Mesenchymal stem cell (in vitro differentiated cells and primary cell): ENCODE results near the gene RAPGEF6.

Experiments
- DNase-seq: peaks from one replicate; pipeline ENCODE4 v3.0.0-alpha.2; 2013
- H2AFZ ChIP-seq: one replicate; pipeline ENCODE4 v1.6.1; 2013; ENCODE audit warnings: low read depth, mild to moderate bottlenecking, control low read depth, inconsistent platforms, low read length, moderate library complexity
- H2AK5ac ChIP-seq: 2 replicates; pipeline ENCODE4 v1.6.1; 2013; ENCODE audit warnings: low read length, moderate library complexity, mild to moderate bottlenecking, inconsistent platforms; ENCODE audit not compliant: severe bottlenecking
- H2BK120ac ChIP-seq: one replicate; pipeline ENCODE4 v1.6.1; 2013; ENCODE audit warnings: low read depth, mild to moderate bottlenecking, inconsistent platforms, low read length, moderate library complexity
- H2BK12ac ChIP-seq, 2 experiments: one replicate each; pipeline ENCODE4 v1.6.1; 2013; ENCODE audit warnings: inconsistent platforms in 2 of 2, low read length in 2 of 2, mild to moderate bottlenecking in 2 of 2, moderate library complexity in 2 of 2, control low read depth in 1 of 2
- H2BK15ac ChIP-seq: one replicate; pipeline ENCODE4 v1.6.1; 2013; ENCODE audit warnings: mild to moderate bottlenecking, low read depth, inconsistent platforms; ENCODE audit not compliant: poor library complexity, severe bottlenecking
- H2BK5ac ChIP-seq: 2 replicates; pipeline ENCODE4 v1.6.1; 2013; ENCODE audit warnings: low read depth, mild to moderate bottlenecking, low read length, control low read depth, inconsistent platforms; ENCODE audit not compliant: poor library complexity, severe bottlenecking
- H3K14ac ChIP-seq, 2 experiments: one replicate each; pipeline ENCODE4 v1.6.1; 2013; ENCODE audit warnings: inconsistent platforms in 2 of 2, low read length in 2 of 2, control low read depth in 1 of 2, mild to moderate bottlenecking in 1 of 2, moderate library complexity in 1 of 2
- H3K18ac ChIP-seq, 2 experiments: one replicate each; pipeline ENCODE4 v1.6.1; 2013; ENCODE audit warnings: inconsistent platforms in 2 of 2, low read length in 2 of 2, control low read depth in 1 of 2, low read depth in 1 of 2, mild to moderate bottlenecking in 1 of 2
- H3K23ac ChIP-seq, 2 experiments: one replicate each; pipeline ENCODE4 v1.6.1; 2013; ENCODE audit warnings: inconsistent platforms in 2 of 2, low read length in 2 of 2, mild to moderate bottlenecking in 2 of 2, moderate library complexity in 2 of 2, control low read depth in 1 of 2
- H3K27ac ChIP-seq: 2 replicates; pipeline ENCODE4 v1.5.1; 2013; ENCODE audit warnings: mild to moderate bottlenecking, moderate library complexity, low read length, control low read depth, inconsistent platforms; ENCODE audit not compliant: poor library complexity, severe bottlenecking
- H3K27me3 ChIP-seq, 2 experiments: 2 replicates each; pipeline versions ENCODE4 v1.6.1 to v1.7.0; 2013; ENCODE audit warnings: low read length in 2 of 2, mild to moderate bottlenecking in 2 of 2, moderate library complexity in 2 of 2, control low read depth in 1 of 2, inconsistent platforms in 1 of 2; ENCODE audit not compliant: control insufficient read depth in 1 of 2, insufficient read depth in 1 of 2
- H3K36me3 ChIP-seq, 2 experiments: 2 replicates each; pipeline versions ENCODE4 v1.6.1 to v1.7.0; 2013; ENCODE audit warnings: low read length in 2 of 2, control low read depth in 1 of 2, inconsistent platforms in 1 of 2, low read depth in 1 of 2, mild to moderate bottlenecking in 1 of 2; ENCODE audit not compliant: insufficient read depth in 2 of 2, control insufficient read depth in 1 of 2
- H3K4ac ChIP-seq, 2 experiments: one replicate each; pipeline ENCODE4 v1.6.1; 2013; ENCODE audit warnings: inconsistent platforms in 2 of 2, low read length in 2 of 2, mild to moderate bottlenecking in 2 of 2, moderate library complexity in 2 of 2, control low read depth in 1 of 2, low read depth in 1 of 2
- H3K4me1 ChIP-seq: 2 replicates; pipeline ENCODE4 v1.6.1; 2013; ENCODE audit warnings: low read depth, low read length, control low read depth; ENCODE audit not compliant: control insufficient read depth, insufficient read depth
- H3K4me2 ChIP-seq: 2 replicates; pipeline ENCODE4 v1.6.1; 2013; ENCODE audit warnings: low read length, mild to moderate bottlenecking, inconsistent platforms; ENCODE audit not compliant: poor library complexity, severe bottlenecking
- H3K4me3 ChIP-seq, 2 experiments: 2 replicates each; pipeline versions ENCODE4 v1.5.1 to v1.7.0; 2013; ENCODE audit warnings: low read length in 2 of 2, mild to moderate bottlenecking in 2 of 2, control low read depth in 1 of 2, low read depth in 1 of 2; ENCODE audit not compliant: insufficient read depth in 1 of 2
- H3K79me1 ChIP-seq: replicated peaks from 2 replicates; pipeline ENCODE4 v1.6.1; 2013; ENCODE audit warnings: mild to moderate bottlenecking, control low read depth, low read length, inconsistent platforms; ENCODE audit not compliant: poor library complexity, severe bottlenecking
- H3K9ac ChIP-seq: 2 replicates; pipeline ENCODE4 v1.7.0; 2013; ENCODE audit warnings: mild to moderate bottlenecking, low read length, moderate library complexity
- H3K9me3 ChIP-seq: 2 replicates; pipeline ENCODE4 v1.7.0; 2013; ENCODE audit warnings: mild to moderate bottlenecking, low read length; ENCODE audit not compliant: control insufficient read depth
- H4K8ac ChIP-seq: one replicate; pipeline ENCODE4 v1.6.1; 2013; ENCODE audit warnings: inconsistent platforms, mild to moderate bottlenecking, low read length, moderate library complexity
- H4K91ac ChIP-seq: one replicate; pipeline ENCODE4 v1.6.1; 2013; ENCODE audit warnings: mild to moderate bottlenecking, low read length, inconsistent platforms
- whole genome bisulfite sequencing: methylation state at CpG from one replicate; pipeline ENCODE4 v1.1.7; 2013; ENCODE audit warnings: mixed read lengths; 5-methylcytosine and 5-hydroxymethylcytosine counted together

RAPGEF6 gene

GRCh38 chr5:131396015-131396414 is 239.0 kb downstream of the RAPGEF6 start:
- H3K27ac ChIP-seq = no peak overlapping the region
- 100% methylated on average over 3 of the region's 3 CpGs for WGBS

GRCh38 chr5:131394128-131394527 is 240.9 kb downstream of the RAPGEF6 start:
- 100% methylated on average over 2 of the region's 4 CpGs for WGBS
- DNase-seq = no peak
- H3K4ac ChIP-seq = no peak overlapping the region
- no peaks in the 10 kb centered on the region for H3K9me3 ChIP-seq
- H3K18ac ChIP-seq = no peak overlapping the region
- peaks cover 15% of the 10 kb centered on the region for H3K79me1 ChIP-seq
- H2AFZ ChIP-seq = no peak overlapping the region
- no peak overlapping the region for H3K23ac ChIP-seq
- peak overlapping the region; percentile 46 for H3K9ac ChIP-seq
- H3K36me3 ChIP-seq = peaks cover 10 to 63% of the 10 kb centered on the region in 2 experiments
- no peak overlapping the region for H4K91ac ChIP-seq
- no peak overlapping the region for H2BK15ac ChIP-seq
- no peak overlapping the region for H2BK12ac ChIP-seq
- no peak overlapping the region for H2BK5ac ChIP-seq
- no peak overlapping the region for H4K8ac ChIP-seq
- no peak overlapping the region for H2BK120ac ChIP-seq
- H3K27me3 ChIP-seq = no peaks in the 10 kb centered on the region
- H3K27ac ChIP-seq = peak overlapping the region; percentile 94
- H3K4me2 ChIP-seq = no peak overlapping the region
- H3K4me3 ChIP-seq = no peak overlapping the region
- H3K14ac ChIP-seq = no peak overlapping the region
- peaks cover 2% of the 10 kb centered on the region for H3K4me1 ChIP-seq
- H2AK5ac ChIP-seq = no peak overlapping the region

More at GRCh38 chr5:131396015-131396414, 239.0 kb downstream of the RAPGEF6 start:
- no peak overlapping the region for H2BK12ac ChIP-seq
- H3K4me1 ChIP-seq = peaks cover 2% of the 10 kb centered on the region
- no peak overlapping the region for H2AK5ac ChIP-seq
- H3K4me2 ChIP-seq = no peak overlapping the region
- no peak overlapping the region for H2AFZ ChIP-seq
- no peak overlapping the region for H3K9ac ChIP-seq
- no peak overlapping the region for H2BK120ac ChIP-seq
- H4K8ac ChIP-seq = no peak overlapping the region
- H3K36me3 ChIP-seq = peaks cover 10 to 74% of the 10 kb centered on the region in 2 experiments
- H3K79me1 ChIP-seq = peaks cover 14% of the 10 kb centered on the region
- H3K23ac ChIP-seq = no peak overlapping the region
- no peak overlapping the region for H3K14ac ChIP-seq
- H3K9me3 ChIP-seq = no peaks in the 10 kb centered on the region
- no peak overlapping the region for H3K18ac ChIP-seq
- H2BK5ac ChIP-seq = no peak overlapping the region
- no peaks in the 10 kb centered on the region for H3K27me3 ChIP-seq
- no peak overlapping the region for H3K4me3 ChIP-seq
- H2BK15ac ChIP-seq = no peak overlapping the region
- no peak overlapping the region for H4K91ac ChIP-seq
- no peak overlapping the region for H3K4ac ChIP-seq
- DNase-seq = no peak

DNA sequence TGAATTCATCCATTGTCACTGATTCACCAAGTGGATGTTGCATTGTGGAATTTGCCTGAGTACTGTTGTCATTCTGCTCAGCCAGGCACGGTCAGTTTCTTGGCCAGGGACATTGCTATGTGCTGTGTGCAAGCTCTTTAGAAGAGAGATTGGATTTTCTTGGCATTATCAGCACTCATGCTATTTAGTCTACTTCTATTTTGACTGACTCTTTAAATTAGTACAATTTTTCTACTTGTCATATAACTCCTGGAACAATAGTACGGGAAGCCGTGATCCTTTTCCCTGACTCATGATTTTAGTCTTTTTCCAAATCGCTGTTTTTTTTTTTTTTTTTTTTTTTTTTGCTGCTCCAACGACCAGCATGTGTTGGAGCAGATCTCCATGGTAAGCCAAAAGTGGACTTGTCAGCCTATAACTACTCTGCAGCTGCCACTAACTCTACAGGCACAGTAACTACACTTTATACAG is 241.5 kb downstream of the RAPGEF6 start:
- Histone ChIP-seq H4K91ac (no peak overlapping the region), H3K18ac (no peak overlapping the region), H4K8ac (no peak overlapping the region), H3K4me2 (peak overlapping the region; percentile 12), H2BK5ac (no peak overlapping the region), H2BK15ac (no peak overlapping the region), H3K4me1 (peaks cover 4% of the 10 kb centered on the region), H3K79me1 (peaks cover 14% of the 10 kb centered on the region), H3K27me3 (no peaks in the 10 kb centered on the region), H3K4ac (no peak overlapping the region), H3K36me3 (peaks cover 7 to 62% of the 10 kb centered on the region in 2 experiments), H2BK120ac (no peak overlapping the region), H3K9ac (peak overlapping the region; percentile 46), H3K4me3 (no peak overlapping the region), H2AFZ (no peak overlapping the region), H2AK5ac (peak overlapping the region; percentile 58), H3K23ac (no peak overlapping the region), H3K27ac (peak overlapping the region; percentile 94), H3K14ac (no peak overlapping the region), H2BK12ac (no peak overlapping the region), H3K9me3 (no peaks in the 10 kb centered on the region)
- no peak for DNase-seq
- WGBS = 93% methylated on average over 4 of the region's 5 CpGs

DNA sequence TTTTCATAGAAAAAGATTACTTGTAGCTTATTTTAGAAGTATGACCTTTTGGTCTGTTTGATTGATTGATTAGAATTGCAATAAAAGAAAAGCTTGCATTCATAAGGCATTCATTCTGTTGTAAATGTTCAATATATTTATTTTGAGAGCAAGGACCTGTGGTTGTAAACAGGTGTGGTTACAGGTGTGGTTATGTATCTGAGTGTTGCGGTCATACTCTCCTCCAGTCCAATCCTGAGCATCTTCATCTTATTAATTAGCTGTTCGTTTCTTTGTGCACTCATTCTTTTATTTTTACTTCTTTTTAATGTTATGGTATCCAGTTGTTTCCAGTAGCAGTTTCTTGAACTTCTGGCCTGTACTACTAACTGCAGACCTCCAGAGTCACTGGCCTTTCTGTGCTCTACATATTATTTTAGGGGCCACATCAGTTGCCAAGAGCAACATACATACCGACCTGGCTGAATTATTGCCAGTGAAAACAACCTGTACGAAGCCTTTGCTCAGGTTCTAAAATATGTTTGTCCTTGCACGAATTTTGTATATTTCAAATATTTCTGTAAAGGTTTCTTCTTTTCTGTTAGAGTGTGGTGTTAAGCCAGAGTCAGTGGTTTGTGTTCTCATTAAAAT is 242.4 kb downstream of the RAPGEF6 start:
- Histone ChIP-seq H3K27me3 (no peaks in the 10 kb centered on the region), H3K4ac (no peak overlapping the region), H3K9me3 (no peaks in the 10 kb centered on the region), H3K4me1 (peaks cover 7% of the 10 kb centered on the region), H3K79me1 (peaks cover 14% of the 10 kb centered on the region), H3K4me3 (no peak overlapping the region), H4K91ac (no peak overlapping the region), H4K8ac (no peak overlapping the region), H2BK15ac (no peak overlapping the region), H3K14ac (no peak overlapping the region), H3K36me3 (peaks cover 5 to 62% of the 10 kb centered on the region in 2 experiments), H3K27ac (peak overlapping the region; percentile 35), H2BK12ac (no peak overlapping the region), H3K4me2 (no peak overlapping the region), H2AK5ac (no peak overlapping the region), H3K23ac (no peak overlapping the region), H2AFZ (no peak overlapping the region), H3K9ac (no peak overlapping the region), H2BK5ac (no peak overlapping the region), H3K18ac (no peak overlapping the region), H2BK120ac (no peak overlapping the region)
- no peak for DNase-seq
- WGBS = 97% methylated on average over 3 of the region's 5 CpGs
